K562 (cell line): Measurements from ENCODE around the gene ZDHHC18.

ENCODE experiments used
- CHD1 ChIP-seq: fragments of 200-600 bp; sonication (generic); IDR thresholded peaks from one replicate; pipeline ENCODE4 v1.6.1; 2012; ENCODE audit warnings: mild to moderate bottlenecking, moderate library complexity, low read length, inconsistent platforms
- E2F3 ChIP-seq: fragments of 250-450 bp; sonication (Bioruptor Pico); IDR thresholded peaks from 2 replicates; pipeline ENCODE4 v1.4.0; 2020; ENCODE audit warnings: mild to moderate bottlenecking
- PHB2 ChIP-seq: fragments of 450-650 bp; IDR thresholded peaks from 2 replicates; pipeline ENCODE4 v1.6.1; 2017; ENCODE audit warnings: low read depth
- SIN3A ChIP-seq, 2 experiments: fragments of 150-350 bp in 1 of 2; IDR thresholded peaks; 2 replicates each; pipeline ENCODE4 v1.6.1; 2011 to 2016; ENCODE audit warnings: borderline replicate concordance in 2 of 2, low read depth in 2 of 2, low read length in 2 of 2, mild to moderate bottlenecking in 2 of 2, moderate library complexity in 2 of 2; ENCODE audit not compliant: control insufficient read depth in 1 of 2
- ZNF589 ChIP-seq: fragments of 200-800 bp; sonication (Bioruptor generic); IDR thresholded peaks from 2 replicates; pipeline ENCODE4 v1.6.1; 2016; ENCODE audit warnings: low read depth, missing genetic modification characterization, missing compliant biosample characterization
- TF ChIP-seq, protein P1 (sequence below): IDR thresholded peaks from 2 replicates; pipeline ENCODE4 v1.6.1; 2016; ENCODE audit warnings: missing genetic modification characterization, missing compliant biosample characterization
- TF ChIP-seq, protein P2 (sequence below), 3 experiments: IDR thresholded peaks in 2 of 3; conservative IDR thresholded peaks in 1 of 3; 2 replicates each; pipeline ENCODE4 v1.5.1; 2011 to 2012; ENCODE audit warnings: low read length in 3 of 3, mild to moderate bottlenecking in 3 of 3, control low read depth in 2 of 3, improper control_type of control experiment in 1 of 3, inconsistent platforms in 1 of 3, low read depth in 1 of 3, mixed read lengths in 1 of 3, moderate library complexity in 1 of 3; ENCODE audit not compliant: insufficient read depth in 2 of 3
- TF ChIP-seq, protein P3 (sequence below), 2 experiments: fragments of 450-650 bp; formaldehyde crosslinking in 1 of 2; IDR thresholded peaks; 2 replicates each; pipeline versions ENCODE4 v1.4.0 to v1.6.1; 2014 to 2020; ENCODE audit warnings: mild to moderate bottlenecking in 2 of 2, borderline replicate concordance in 1 of 2, low read depth in 1 of 2
- TF ChIP-seq, protein P4 (sequence below): fragments of 450-650 bp; IDR thresholded peaks from 2 replicates; pipeline ENCODE4 v1.6.1; 2018; ENCODE audit not compliant: partially characterized antibody

GRCh38 chr1:26888231-26888630 lies 61.7 kb downstream of the ZDHHC18 start:
- no peak for TF ChIP-seq E2F3
- TF ChIP-seq, protein P1, sequence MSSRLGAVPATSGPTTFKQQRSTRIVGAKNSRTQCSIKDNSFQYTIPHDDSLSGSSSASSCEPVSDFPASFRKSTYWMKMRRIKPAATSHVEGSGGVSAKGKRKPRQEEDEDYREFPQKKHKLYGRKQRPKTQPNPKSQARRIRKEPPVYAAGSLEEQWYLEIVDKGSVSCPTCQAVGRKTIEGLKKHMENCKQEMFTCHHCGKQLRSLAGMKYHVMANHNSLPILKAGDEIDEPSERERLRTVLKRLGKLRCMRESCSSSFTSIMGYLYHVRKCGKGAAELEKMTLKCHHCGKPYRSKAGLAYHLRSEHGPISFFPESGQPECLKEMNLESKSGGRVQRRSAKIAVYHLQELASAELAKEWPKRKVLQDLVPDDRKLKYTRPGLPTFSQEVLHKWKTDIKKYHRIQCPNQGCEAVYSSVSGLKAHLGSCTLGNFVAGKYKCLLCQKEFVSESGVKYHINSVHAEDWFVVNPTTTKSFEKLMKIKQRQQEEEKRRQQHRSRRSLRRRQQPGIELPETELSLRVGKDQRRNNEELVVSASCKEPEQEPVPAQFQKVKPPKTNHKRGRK = no peak
- TF ChIP-seq, protein P2, sequence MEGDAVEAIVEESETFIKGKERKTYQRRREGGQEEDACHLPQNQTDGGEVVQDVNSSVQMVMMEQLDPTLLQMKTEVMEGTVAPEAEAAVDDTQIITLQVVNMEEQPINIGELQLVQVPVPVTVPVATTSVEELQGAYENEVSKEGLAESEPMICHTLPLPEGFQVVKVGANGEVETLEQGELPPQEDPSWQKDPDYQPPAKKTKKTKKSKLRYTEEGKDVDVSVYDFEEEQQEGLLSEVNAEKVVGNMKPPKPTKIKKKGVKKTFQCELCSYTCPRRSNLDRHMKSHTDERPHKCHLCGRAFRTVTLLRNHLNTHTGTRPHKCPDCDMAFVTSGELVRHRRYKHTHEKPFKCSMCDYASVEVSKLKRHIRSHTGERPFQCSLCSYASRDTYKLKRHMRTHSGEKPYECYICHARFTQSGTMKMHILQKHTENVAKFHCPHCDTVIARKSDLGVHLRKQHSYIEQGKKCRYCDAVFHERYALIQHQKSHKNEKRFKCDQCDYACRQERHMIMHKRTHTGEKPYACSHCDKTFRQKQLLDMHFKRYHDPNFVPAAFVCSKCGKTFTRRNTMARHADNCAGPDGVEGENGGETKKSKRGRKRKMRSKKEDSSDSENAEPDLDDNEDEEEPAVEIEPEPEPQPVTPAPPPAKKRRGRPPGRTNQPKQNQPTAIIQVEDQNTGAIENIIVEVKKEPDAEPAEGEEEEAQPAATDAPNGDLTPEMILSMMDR (IDR thresholded peaks at IDR 0.05 in 2 of 3, conservative IDR thresholded peaks at IDR 0.05 in 1 of 3; ENCODE audit: insufficient read depth in 2 of 3, low read depth in 1 of 3, low read length in 3 of 3) = no peak
- TF ChIP-seq CHD1 = no peak
- TF ChIP-seq PHB2 = no peak
- no peak for TF ChIP-seq ZNF589 (CRISPR knock-in tag)
- TF ChIP-seq, protein P3, sequence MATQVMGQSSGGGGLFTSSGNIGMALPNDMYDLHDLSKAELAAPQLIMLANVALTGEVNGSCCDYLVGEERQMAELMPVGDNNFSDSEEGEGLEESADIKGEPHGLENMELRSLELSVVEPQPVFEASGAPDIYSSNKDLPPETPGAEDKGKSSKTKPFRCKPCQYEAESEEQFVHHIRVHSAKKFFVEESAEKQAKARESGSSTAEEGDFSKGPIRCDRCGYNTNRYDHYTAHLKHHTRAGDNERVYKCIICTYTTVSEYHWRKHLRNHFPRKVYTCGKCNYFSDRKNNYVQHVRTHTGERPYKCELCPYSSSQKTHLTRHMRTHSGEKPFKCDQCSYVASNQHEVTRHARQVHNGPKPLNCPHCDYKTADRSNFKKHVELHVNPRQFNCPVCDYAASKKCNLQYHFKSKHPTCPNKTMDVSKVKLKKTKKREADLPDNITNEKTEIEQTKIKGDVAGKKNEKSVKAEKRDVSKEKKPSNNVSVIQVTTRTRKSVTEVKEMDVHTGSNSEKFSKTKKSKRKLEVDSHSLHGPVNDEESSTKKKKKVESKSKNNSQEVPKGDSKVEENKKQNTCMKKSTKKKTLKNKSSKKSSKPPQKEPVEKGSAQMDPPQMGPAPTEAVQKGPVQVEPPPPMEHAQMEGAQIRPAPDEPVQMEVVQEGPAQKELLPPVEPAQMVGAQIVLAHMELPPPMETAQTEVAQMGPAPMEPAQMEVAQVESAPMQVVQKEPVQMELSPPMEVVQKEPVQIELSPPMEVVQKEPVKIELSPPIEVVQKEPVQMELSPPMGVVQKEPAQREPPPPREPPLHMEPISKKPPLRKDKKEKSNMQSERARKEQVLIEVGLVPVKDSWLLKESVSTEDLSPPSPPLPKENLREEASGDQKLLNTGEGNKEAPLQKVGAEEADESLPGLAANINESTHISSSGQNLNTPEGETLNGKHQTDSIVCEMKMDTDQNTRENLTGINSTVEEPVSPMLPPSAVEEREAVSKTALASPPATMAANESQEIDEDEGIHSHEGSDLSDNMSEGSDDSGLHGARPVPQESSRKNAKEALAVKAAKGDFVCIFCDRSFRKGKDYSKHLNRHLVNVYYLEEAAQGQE (IDR thresholded peaks at IDR 0.05; ENCODE audit: borderline replicate concordance) = no peak
- TF ChIP-seq, protein P3 (CRISPR knock-in tag; IDR thresholded peaks at IDR 0.05; ENCODE audit: low read depth) = no peak
- TF ChIP-seq, protein P4, sequence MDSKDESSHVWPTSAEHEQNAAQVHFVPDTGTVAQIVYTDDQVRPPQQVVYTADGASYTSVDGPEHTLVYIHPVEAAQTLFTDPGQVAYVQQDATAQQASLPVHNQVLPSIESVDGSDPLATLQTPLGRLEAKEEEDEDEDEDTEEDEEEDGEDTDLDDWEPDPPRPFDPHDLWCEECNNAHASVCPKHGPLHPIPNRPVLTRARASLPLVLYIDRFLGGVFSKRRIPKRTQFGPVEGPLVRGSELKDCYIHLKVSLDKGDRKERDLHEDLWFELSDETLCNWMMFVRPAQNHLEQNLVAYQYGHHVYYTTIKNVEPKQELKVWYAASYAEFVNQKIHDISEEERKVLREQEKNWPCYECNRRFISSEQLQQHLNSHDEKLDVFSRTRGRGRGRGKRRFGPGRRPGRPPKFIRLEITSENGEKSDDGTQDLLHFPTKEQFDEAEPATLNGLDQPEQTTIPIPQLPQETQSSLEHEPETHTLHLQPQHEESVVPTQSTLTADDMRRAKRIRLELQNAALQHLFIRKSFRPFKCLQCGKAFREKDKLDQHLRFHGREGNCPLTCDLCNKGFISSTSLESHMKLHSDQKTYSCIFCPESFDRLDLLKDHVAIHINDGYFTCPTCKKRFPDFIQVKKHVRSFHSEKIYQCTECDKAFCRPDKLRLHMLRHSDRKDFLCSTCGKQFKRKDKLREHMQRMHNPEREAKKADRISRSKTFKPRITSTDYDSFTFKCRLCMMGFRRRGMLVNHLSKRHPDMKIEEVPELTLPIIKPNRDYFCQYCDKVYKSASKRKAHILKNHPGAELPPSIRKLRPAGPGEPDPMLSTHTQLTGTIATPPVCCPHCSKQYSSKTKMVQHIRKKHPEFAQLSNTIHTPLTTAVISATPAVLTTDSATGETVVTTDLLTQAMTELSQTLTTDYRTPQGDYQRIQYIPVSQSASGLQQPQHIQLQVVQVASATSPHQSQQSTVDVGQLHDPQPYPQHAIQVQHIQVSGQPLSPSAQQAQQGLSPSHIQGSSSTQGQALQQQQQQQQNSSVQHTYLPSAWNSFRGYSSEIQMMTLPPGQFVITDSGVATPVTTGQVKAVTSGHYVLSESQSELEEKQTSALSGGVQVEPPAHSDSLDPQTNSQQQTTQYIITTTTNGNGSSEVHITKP = no peak
- no peak for TF ChIP-seq SIN3A (IDR thresholded peaks at IDR 0.05; ENCODE audit: borderline replicate concordance in 2 of 2, control insufficient read depth in 1 of 2, low read depth in 2 of 2, low read length in 2 of 2)
